ENCODE measurements around the gene BOK.
A peak's percentile ranks its signal among the peaks of the same experiment; 100 is the strongest.
"Not testable (repeated sequence)": the region's sequence is repeated elsewhere in the genome, so short reads cannot be mapped to it uniquely, and the experiment has no call there.

Gene BOK

DNA sequence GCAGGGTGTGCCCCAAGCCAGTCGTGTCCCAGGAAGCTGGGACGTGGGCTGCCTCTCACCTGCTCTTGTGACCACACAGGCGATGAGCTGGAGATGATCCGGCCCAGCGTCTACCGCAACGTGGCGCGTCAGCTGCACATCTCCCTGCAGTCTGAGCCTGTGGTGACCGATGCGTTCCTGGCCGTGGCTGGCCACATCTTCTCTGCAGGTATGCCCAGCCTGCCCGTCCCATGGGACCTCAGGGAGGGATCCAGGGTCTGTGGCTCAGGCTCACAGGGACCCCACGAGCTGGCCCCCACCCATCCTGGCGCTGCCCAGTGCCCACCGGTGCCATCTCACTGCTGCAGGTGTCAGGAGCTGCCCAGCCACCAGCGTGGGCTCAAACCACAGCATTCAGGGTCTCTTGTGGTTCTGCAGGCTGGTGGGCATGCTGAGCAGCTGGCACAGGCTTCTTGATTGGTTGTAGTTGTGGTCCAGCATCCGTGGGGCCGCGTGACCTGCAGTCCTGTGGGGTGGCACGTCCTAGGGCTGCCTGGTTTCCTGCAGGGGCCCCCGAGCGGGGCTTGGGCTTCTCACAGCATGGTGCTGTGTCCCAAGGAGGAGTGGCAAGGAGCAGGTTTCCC is 3.8 kb downstream of the BOK start:
- Histone ChIP-seq H3K4me2 (ENCODE audit: low read length) (peak overlapping the region; percentile 84), H3K36me3 (ENCODE audit: insufficient read depth, low read length) (peaks cover 17% of the 10 kb centered on the region), H3K4me3 (ENCODE audit: low read length) (peak overlapping the region; percentile 50), H3K27me3 (ENCODE audit: control insufficient read depth, insufficient read depth, low read length) (no peaks in the 10 kb centered on the region), H3K9ac (ENCODE audit: low read depth, low read length) (no peak overlapping the region), H3K9me3 (replicated peaks; ENCODE audit: low read length) (no peaks in the 10 kb centered on the region), H3K4me1 (ENCODE audit: control insufficient read depth, insufficient read depth, low read length) (peaks cover 42% of the 10 kb centered on the region)

- Histone ChIP-seq H3K9ac (ENCODE audit: low read depth, low read length) (no peak overlapping the region), H3K36me3 (ENCODE audit: insufficient read depth, low read length) (peaks cover 18% of the 10 kb centered on the region)
Observed at GRCh38 chr2:241563031-241563507, 4.5 kb downstream of the BOK start.

DNA sequence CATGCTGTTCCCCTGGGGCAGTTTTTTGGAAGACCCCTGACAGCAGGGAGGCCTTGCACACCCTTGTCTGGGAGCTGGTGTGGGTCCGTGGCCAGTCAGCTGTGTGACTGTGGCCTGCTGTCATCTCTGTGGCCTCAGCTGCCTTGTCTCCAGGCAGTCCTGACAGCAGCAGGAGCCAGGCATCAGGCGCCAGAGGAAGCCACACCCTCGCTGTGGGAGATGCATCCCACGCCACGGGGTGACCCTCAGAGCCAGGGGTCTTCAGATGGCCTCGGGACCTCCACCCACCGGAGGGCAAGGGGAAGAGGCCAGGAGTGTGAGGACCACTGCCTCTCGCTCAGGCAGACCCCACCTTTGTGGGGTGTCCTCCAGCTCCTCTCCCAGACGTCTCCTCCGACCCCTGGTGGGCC is 5.0 kb downstream of the BOK start:
- Histone ChIP-seq H3K9me3 (replicated peaks; ENCODE audit: low read length) (no peaks in the 10 kb centered on the region), H3K4me2 (ENCODE audit: low read length) (no peak overlapping the region), H3K9ac (ENCODE audit: low read depth, low read length) (no peak overlapping the region), H3K4me3 (ENCODE audit: low read length) (no peak overlapping the region), H3K27me3 (ENCODE audit: control insufficient read depth, insufficient read depth, low read length) (no peaks in the 10 kb centered on the region), H3K4me1 (ENCODE audit: control insufficient read depth, insufficient read depth, low read length) (peaks cover 42% of the 10 kb centered on the region), H3K36me3 (ENCODE audit: insufficient read depth, low read length) (peaks cover 18% of the 10 kb centered on the region)

More at GRCh38 chr2:241563031-241563507, 4.5 kb downstream of the BOK start:
- Histone ChIP-seq H3K9me3 (replicated peaks; ENCODE audit: low read length) (no peaks in the 10 kb centered on the region), H3K4me1 (ENCODE audit: control insufficient read depth, insufficient read depth, low read length) (peaks cover 42% of the 10 kb centered on the region), H3K4me3 (ENCODE audit: low read length) (no peak overlapping the region), H3K4me2 (ENCODE audit: low read length) (no peak overlapping the region), H3K27me3 (ENCODE audit: control insufficient read depth, insufficient read depth, low read length) (no peaks in the 10 kb centered on the region)

DNA sequence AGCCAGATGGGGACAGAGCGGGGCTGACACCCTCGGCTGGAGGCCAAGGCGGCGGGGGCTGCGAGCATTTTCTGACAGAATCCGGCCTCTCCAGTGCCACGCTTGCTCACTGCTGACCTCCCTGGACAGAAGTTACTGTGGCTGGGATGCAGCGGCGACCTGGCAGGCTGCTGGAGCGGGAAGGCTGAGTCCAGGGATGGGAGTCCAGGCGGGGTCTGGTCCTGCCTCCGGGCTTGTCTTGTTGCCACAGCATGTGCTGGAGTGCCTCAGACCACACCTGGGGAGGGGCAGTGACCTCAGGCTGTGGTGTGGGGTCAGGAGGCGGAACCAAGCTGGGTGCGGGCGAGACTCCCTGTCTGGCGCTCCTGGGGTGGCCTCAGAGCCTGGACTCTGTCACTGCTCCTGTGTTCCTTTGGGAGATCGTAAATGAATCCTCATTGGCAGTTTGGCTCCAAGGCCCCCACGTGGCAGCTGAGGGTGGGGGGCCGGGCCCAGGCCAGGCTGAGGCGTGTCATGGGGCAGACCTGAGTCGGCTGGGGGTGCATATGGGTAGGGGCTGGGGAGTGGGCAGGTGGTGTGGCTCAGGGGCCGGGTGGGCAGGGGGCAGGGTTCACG is 5.5 kb downstream of the BOK start:
- H3K4me1 ChIP-seq (ENCODE audit: control insufficient read depth, insufficient read depth, low read length), result peaks cover 42% of the 10 kb centered on the region
- H3K4me3 ChIP-seq (ENCODE audit: low read length), result no peak overlapping the region

DNA sequence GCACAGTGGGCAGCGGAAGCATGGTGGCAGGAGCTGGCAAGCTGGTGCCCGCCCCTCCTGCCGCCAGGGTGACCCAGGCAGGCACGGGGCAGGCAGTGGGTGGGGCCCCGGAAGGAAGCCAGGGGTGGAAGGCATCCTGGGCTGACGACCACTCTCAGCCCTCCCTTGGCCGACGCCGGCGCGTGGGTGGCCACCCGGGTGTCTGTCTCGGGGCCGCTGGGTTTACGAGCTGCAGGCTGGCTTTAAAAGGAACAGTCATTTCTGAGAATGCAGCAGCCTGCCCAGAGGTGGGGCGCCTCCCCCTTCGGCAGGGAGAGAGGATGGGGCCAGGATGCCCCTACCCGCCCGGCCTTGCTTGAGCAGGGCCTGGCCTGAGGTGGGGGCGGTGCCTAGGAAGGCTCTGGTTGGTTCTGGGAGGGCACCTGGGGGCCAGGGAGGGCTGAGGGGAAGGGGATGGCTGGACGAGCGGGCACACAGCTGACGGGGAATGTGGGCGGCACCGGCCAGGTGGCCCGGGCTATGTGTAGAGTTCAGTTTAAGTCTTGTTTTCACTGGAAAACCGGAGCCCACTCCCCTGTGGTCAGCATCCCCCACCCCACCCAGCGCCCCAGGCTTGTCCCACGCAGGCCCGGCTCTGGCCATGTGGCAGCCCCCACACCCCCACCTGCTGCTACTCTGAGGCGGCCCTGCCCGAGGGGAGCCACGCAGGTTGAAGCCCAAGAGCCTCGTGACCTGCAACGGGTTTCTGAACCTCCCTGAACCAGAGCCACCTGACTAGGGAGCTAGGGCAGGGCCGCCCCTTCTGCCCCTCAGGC is 6.3 kb downstream of the BOK start:
- Histone ChIP-seq H3K4me2 (ENCODE audit: low read length) (no peak overlapping the region), H3K4me1 (ENCODE audit: control insufficient read depth, insufficient read depth, low read length) (peaks cover 41% of the 10 kb centered on the region), H3K9ac (ENCODE audit: low read depth, low read length) (no peak overlapping the region), H3K27me3 (ENCODE audit: control insufficient read depth, insufficient read depth, low read length) (no peaks in the 10 kb centered on the region), H3K9me3 (replicated peaks; ENCODE audit: low read length) (no peaks in the 10 kb centered on the region), H3K36me3 (ENCODE audit: insufficient read depth, low read length) (peaks cover 18% of the 10 kb centered on the region), H3K4me3 (ENCODE audit: low read length) (no peak overlapping the region)

More for the DNA sequence above, 5.5 kb downstream of the BOK start:
- Histone ChIP-seq H3K9ac (ENCODE audit: low read depth, low read length) (no peak overlapping the region), H3K36me3 (ENCODE audit: insufficient read depth, low read length) (peaks cover 18% of the 10 kb centered on the region), H3K9me3 (replicated peaks; ENCODE audit: low read length) (no peaks in the 10 kb centered on the region), H3K27me3 (ENCODE audit: control insufficient read depth, insufficient read depth, low read length) (no peaks in the 10 kb centered on the region), H3K4me2 (ENCODE audit: low read length) (no peak overlapping the region)

GRCh38 chr2:241565411-241565810 is 6.9 kb downstream of the BOK start:
- Histone ChIP-seq H3K4me1 (ENCODE audit: control insufficient read depth, insufficient read depth, low read length) (peaks cover 35% of the 10 kb centered on the region), H3K36me3 (ENCODE audit: insufficient read depth, low read length) (peaks cover 20% of the 10 kb centered on the region), H3K9me3 (replicated peaks; ENCODE audit: low read length) (no peaks in the 10 kb centered on the region), H3K27me3 (ENCODE audit: control insufficient read depth, insufficient read depth, low read length) (no peaks in the 10 kb centered on the region), H3K4me2 (ENCODE audit: low read length) (no peak overlapping the region), H3K4me3 (ENCODE audit: low read length) (no peak overlapping the region), H3K9ac (ENCODE audit: low read depth, low read length) (no peak overlapping the region)

- not testable (repeated sequence) for H3K27me3 ChIP-seq (ENCODE audit: control insufficient read depth, insufficient read depth, low read length); H3K4me3 ChIP-seq (ENCODE audit: low read length); H3K9ac ChIP-seq (ENCODE audit: low read depth, low read length); H3K4me2 ChIP-seq (ENCODE audit: low read length); H3K9me3 ChIP-seq (replicated peaks; ENCODE audit: low read length)
- Histone ChIP-seq H3K36me3 (ENCODE audit: insufficient read depth, low read length) (peaks cover 20% of the 10 kb centered on the region), H3K4me1 (ENCODE audit: control insufficient read depth, insufficient read depth, low read length) (peaks cover 28% of the 10 kb centered on the region)
Observed at GRCh38 chr2:241566021-241566420, 7.5 kb downstream of the BOK start.

DNA sequence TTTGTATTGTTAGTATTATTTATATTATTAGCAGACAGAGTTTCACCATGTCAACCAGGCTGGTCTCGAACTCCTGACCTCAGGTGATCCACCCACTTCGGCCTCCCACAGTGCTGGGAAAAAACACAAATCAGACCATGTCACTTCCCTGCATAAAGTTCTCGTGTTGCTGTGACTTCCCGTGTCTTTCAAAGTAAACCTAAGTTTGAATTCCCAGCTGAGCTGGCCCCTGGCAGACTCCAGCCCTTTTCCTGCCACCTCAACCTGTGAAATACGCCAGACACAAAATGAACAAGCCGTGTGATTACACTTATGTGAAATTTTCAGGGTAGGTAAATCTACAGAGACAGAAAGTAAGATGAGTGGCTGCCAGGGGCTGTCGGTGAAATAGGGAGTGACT is 7.9 kb downstream of the BOK start:
- Histone ChIP-seq H3K27me3 (ENCODE audit: control insufficient read depth, insufficient read depth, low read length) (no peaks in the 10 kb centered on the region), H3K9me3 (replicated peaks; ENCODE audit: low read length) (no peaks in the 10 kb centered on the region), H3K9ac (ENCODE audit: low read depth, low read length) (no peak overlapping the region), H3K36me3 (ENCODE audit: insufficient read depth, low read length) (peaks cover 24% of the 10 kb centered on the region), H3K4me3 (ENCODE audit: low read length) (no peak overlapping the region), H3K4me1 (ENCODE audit: control insufficient read depth, insufficient read depth, low read length) (peaks cover 25% of the 10 kb centered on the region), H3K4me2 (ENCODE audit: low read length) (no peak overlapping the region)

DNA sequence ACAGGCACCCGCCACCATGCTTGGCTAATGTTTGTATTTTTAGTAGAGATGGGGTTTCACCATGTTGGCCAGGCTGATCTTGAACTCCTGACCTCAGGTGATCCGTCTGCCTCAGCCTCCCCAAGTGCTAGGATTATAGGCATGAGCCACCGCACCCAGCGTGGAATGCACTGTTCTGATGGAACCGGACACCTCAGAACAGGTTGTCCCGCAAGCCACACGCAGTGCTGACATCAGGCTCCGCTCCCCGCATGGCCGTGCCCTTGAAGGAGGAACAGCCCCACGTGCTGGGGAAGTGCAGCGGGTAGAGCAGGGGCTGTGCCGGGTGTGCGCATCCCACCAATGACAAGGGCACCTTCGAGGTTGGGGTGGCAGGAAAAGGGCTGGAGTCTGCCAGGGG is 8.7 kb downstream of the BOK start:
- not testable (repeated sequence) for H3K4me2 ChIP-seq (ENCODE audit: low read length); H3K9ac ChIP-seq (ENCODE audit: low read depth, low read length); H3K27me3 ChIP-seq (ENCODE audit: control insufficient read depth, insufficient read depth, low read length); H3K9me3 ChIP-seq (replicated peaks; ENCODE audit: low read length); H3K4me3 ChIP-seq (ENCODE audit: low read length)
- peaks cover 18% of the 10 kb centered on the region for H3K4me1 ChIP-seq (ENCODE audit: control insufficient read depth, insufficient read depth, low read length)
- peaks cover 31% of the 10 kb centered on the region for H3K36me3 ChIP-seq (ENCODE audit: insufficient read depth, low read length)

DNA sequence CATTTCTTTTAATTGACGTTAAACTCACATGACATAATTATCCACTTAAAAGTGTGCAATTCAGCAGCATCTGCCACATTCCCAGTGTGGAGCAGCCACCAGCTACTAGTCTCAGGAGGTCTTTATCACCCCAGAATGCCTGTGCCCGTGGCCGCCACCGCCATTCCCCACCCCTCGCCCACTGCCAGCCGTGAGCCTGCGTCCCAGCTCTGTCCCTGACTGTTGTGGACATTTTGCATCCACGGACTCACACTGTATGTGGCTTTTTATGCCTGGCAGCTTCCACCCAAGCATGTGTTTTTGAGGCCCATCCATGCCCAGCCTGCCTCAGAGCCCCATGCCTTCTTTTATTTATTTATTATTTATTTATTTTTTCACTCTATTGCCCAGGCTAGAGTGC is 9.2 kb downstream of the BOK start:
- Histone ChIP-seq H3K36me3 (ENCODE audit: insufficient read depth, low read length) (peaks cover 35% of the 10 kb centered on the region), H3K4me2 (ENCODE audit: low read length) (no peak overlapping the region), H3K9ac (ENCODE audit: low read depth, low read length) (no peak overlapping the region), H3K9me3 (replicated peaks; ENCODE audit: low read length) (no peaks in the 10 kb centered on the region), H3K4me1 (ENCODE audit: control insufficient read depth, insufficient read depth, low read length) (peaks cover 15% of the 10 kb centered on the region), H3K27me3 (ENCODE audit: control insufficient read depth, insufficient read depth, low read length) (no peaks in the 10 kb centered on the region), H3K4me3 (ENCODE audit: low read length) (no peak overlapping the region)

DNA sequence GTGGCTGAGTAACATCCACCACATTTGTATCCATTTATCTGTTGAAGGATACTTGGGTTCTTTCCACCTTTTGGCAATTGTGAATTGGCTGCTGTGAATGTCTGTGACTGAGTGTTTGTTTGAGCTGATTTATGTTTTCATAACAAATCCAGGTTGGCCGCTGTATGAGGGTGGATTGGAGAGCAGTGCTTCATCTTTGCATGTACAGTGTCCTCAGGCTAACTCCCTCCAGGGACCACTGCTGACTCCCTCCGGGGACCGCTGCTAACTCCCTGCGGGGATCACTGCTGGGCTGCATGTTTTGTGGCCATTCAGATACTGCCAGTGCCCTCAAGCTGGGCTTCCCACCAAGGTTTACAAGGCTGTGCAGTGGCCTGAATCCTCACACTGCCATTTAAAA is 10.2 kb downstream of the BOK start:
- Histone ChIP-seq H3K9me3 (replicated peaks; ENCODE audit: low read length) (no peaks in the 10 kb centered on the region), H3K4me1 (ENCODE audit: control insufficient read depth, insufficient read depth, low read length) (peaks cover 13% of the 10 kb centered on the region), H3K9ac (ENCODE audit: low read depth, low read length) (no peak overlapping the region), H3K36me3 (ENCODE audit: insufficient read depth, low read length) (peaks cover 35% of the 10 kb centered on the region), H3K4me2 (ENCODE audit: low read length) (no peak overlapping the region), H3K27me3 (ENCODE audit: control insufficient read depth, insufficient read depth, low read length) (no peaks in the 10 kb centered on the region), H3K4me3 (ENCODE audit: low read length) (no peak overlapping the region)

All from skeletal muscle satellite cell (primary cell).